MM.1S (cell line): ENCODE data around the gene ZBTB7C.

Source experiments
- DNase-seq: peaks from one replicate; pipeline ENCODE4 v3.0.0-alpha.2; 2015
- H2AFZ ChIP-seq: fragments of 300-600 bp; sonication (generic); 2 replicates; pipeline ENCODE4 v1.6.0; 2016; ENCODE audit warnings: antibody characterized with exemption, low read length
- H3F3A ChIP-seq: fragments of 300-600 bp; sonication (generic); 2 replicates; pipeline ENCODE4 v1.6.1; 2016; ENCODE audit warnings: mild to moderate bottlenecking, antibody characterized with exemption, low read length, moderate library complexity, mixed read lengths; ENCODE audit not compliant: insufficient read depth
- H3K27ac ChIP-seq: fragments of 300-600 bp; sonication (generic); 2 replicates; pipeline ENCODE4 v1.5.1; 2016; ENCODE audit warnings: mild to moderate bottlenecking, low read length
- H3K27me3 ChIP-seq: fragments of 300-600 bp; sonication (generic); replicated peaks from 2 replicates; pipeline ENCODE4 v1.6.0; 2016; ENCODE audit warnings: low read length; ENCODE audit not compliant: insufficient read depth
- H3K36me3 ChIP-seq: fragments of 300-600 bp; sonication (generic); replicated peaks from 2 replicates; pipeline ENCODE4 v1.6.1; 2016; ENCODE audit warnings: mild to moderate bottlenecking, low read length, mixed read lengths; ENCODE audit not compliant: insufficient read depth
- H3K4me1 ChIP-seq: fragments of 300-600 bp; sonication (generic); 2 replicates; pipeline ENCODE4 v1.6.1; 2016; ENCODE audit warnings: low read length, mixed read lengths
- H3K4me2 ChIP-seq: fragments of 300-600 bp; sonication (generic); 2 replicates; pipeline ENCODE4 v1.6.0; 2016; ENCODE audit warnings: low read depth, low read length
- H3K4me3 ChIP-seq: fragments of 300-600 bp; sonication (generic); 2 replicates; pipeline ENCODE4 v1.5.1; 2016; ENCODE audit warnings: low read length, mixed read lengths
- H3K79me2 ChIP-seq: fragments of 300-600 bp; sonication (generic); 2 replicates; pipeline ENCODE4 v1.6.1; 2016; ENCODE audit warnings: mixed run types, low read length, mixed read lengths
- H3K9ac ChIP-seq: fragments of 300-600 bp; sonication (generic); 2 replicates; pipeline ENCODE4 v1.6.1; 2016; ENCODE audit warnings: low read length, mixed read lengths
- H3K9me2 ChIP-seq: fragments of 300-600 bp; sonication (generic); replicated peaks from 2 replicates; pipeline ENCODE4 v1.6.1; 2016; ENCODE audit warnings: mild to moderate bottlenecking, low read length, mixed read lengths; ENCODE audit not compliant: insufficient read depth
- H3K9me3 ChIP-seq: fragments of 300-600 bp; sonication (generic); replicated peaks from 2 replicates; pipeline ENCODE4 v1.6.1; 2016; ENCODE audit warnings: mild to moderate bottlenecking, low read length, mixed read lengths; ENCODE audit not compliant: insufficient read depth
- H4K20me1 ChIP-seq: fragments of 300-600 bp; sonication (generic); 2 replicates; pipeline ENCODE4 v1.6.1; 2016; ENCODE audit warnings: mild to moderate bottlenecking, low read length, moderate library complexity, mixed read lengths; ENCODE audit not compliant: insufficient read depth
- EZH2 ChIP-seq: fragments of 300-600 bp; sonication (generic); optimal IDR thresholded peaks from 2 replicates; pipeline ENCODE3; 2017; ENCODE audit warnings: low read depth, mild to moderate bottlenecking, antibody characterized with exemption, low read length, mixed read lengths
- EZH2phosphoT487 ChIP-seq: fragments of 300-600 bp; sonication (generic); IDR thresholded peaks from 2 replicates; pipeline ENCODE4 v1.6.1; 2018; ENCODE audit warnings: antibody characterized with exemption, low read length
- TF ChIP-seq, protein P1 (sequence below): fragments of 300-600 bp; sonication (generic); IDR thresholded peaks from 2 replicates; pipeline ENCODE4 v1.5.1; 2016; ENCODE audit warnings: antibody characterized with exemption, low read length, mixed read lengths

The ZBTB7C gene

DNA sequence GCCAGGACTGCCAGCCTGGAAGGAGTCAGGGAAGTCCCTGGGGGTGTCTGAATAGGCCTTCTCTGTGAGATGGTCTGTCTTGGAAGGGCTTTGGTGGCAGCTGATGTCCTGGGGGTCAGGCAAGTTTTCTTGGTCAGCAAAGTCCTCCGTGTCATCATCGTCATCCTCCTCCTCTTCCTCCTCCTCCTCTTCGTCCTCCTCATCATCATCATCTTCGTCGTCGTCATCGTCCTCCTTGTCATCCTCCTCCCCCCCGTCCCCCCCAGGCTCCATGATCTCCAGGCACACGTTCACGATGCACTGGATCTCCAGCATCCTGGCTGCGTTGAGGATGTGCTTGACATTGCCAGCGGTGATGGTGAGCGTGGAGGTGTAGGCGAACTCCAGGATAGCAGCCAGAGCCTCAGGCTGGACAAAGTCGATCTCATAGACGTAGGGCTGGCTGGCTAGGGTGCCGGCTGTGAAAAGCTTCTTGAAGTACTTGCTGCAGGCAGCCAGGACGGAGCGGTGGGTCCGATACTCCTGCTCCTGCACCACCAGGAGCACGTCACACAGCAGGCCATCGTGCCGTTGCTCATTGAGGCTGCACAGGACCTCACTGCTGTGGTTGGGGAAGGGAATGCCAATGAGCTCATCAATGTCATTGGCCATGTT, 368.6 kb downstream of the ZBTB7C start:
- H3K4me1 ChIP-seq = no peaks in the 10 kb centered on the region
- H4K20me1 ChIP-seq = no peaks in the 10 kb centered on the region
- H3K27me3 ChIP-seq = no peaks in the 10 kb centered on the region
- H3K79me2 ChIP-seq = no peaks in the 10 kb centered on the region
- H3K36me3 ChIP-seq = no peaks in the 10 kb centered on the region
- no peaks in the 10 kb centered on the region for H3F3A ChIP-seq
- H2AFZ ChIP-seq = no peak overlapping the region
- DNase-seq = no peak
- H3K9me2 ChIP-seq = no peaks in the 10 kb centered on the region
- H3K4me2 ChIP-seq = no peak overlapping the region
- no peaks in the 10 kb centered on the region for H3K9me3 ChIP-seq
- no peak overlapping the region for H3K27ac ChIP-seq
- no peak overlapping the region for H3K4me3 ChIP-seq
- TF ChIP-seq EZH2 (no peak), EZH2phosphoT487 (no peak)
- TF ChIP-seq, protein P1, sequence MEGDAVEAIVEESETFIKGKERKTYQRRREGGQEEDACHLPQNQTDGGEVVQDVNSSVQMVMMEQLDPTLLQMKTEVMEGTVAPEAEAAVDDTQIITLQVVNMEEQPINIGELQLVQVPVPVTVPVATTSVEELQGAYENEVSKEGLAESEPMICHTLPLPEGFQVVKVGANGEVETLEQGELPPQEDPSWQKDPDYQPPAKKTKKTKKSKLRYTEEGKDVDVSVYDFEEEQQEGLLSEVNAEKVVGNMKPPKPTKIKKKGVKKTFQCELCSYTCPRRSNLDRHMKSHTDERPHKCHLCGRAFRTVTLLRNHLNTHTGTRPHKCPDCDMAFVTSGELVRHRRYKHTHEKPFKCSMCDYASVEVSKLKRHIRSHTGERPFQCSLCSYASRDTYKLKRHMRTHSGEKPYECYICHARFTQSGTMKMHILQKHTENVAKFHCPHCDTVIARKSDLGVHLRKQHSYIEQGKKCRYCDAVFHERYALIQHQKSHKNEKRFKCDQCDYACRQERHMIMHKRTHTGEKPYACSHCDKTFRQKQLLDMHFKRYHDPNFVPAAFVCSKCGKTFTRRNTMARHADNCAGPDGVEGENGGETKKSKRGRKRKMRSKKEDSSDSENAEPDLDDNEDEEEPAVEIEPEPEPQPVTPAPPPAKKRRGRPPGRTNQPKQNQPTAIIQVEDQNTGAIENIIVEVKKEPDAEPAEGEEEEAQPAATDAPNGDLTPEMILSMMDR = no peak
- H3K9ac ChIP-seq = no peak overlapping the region

DNA sequence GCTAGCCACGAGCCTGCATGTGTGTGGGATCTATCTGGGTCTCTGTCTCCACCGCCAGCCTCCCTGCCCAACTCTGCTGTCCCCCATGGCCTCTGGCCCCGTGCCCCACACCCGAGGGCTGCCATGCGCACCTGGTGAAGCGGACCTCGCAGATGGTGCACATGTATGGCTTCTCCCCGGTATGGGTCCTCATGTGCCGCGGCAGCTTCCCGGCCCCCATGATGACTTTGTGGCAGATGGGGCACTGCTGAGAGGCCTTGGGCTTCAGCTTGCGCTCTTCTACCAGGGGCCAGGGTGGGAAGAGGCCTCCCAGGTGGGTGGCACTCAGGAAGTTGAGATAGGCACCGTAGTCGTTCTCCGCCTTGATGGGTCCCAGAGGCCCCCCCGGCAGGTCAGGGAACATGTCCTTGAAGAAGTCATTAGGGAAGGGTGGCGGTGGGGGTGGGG, 369.4 kb downstream of the ZBTB7C start:
- TF ChIP-seq EZH2phosphoT487 = no peak
- TF ChIP-seq, protein P1 = no peak
- no peak for TF ChIP-seq EZH2
- Histone ChIP-seq H3K27me3 (no peaks in the 10 kb centered on the region), H3K4me1 (no peaks in the 10 kb centered on the region), H3F3A (no peaks in the 10 kb centered on the region), H3K9me2 (no peaks in the 10 kb centered on the region), H3K36me3 (no peaks in the 10 kb centered on the region), H3K9me3 (no peaks in the 10 kb centered on the region), H3K4me2 (no peak overlapping the region), H3K79me2 (no peaks in the 10 kb centered on the region), H4K20me1 (no peaks in the 10 kb centered on the region), H2AFZ (no peak overlapping the region), H3K4me3 (no peak overlapping the region), H3K9ac (no peak overlapping the region), H3K27ac (no peak overlapping the region)
- DNase-seq = no peak

DNA sequence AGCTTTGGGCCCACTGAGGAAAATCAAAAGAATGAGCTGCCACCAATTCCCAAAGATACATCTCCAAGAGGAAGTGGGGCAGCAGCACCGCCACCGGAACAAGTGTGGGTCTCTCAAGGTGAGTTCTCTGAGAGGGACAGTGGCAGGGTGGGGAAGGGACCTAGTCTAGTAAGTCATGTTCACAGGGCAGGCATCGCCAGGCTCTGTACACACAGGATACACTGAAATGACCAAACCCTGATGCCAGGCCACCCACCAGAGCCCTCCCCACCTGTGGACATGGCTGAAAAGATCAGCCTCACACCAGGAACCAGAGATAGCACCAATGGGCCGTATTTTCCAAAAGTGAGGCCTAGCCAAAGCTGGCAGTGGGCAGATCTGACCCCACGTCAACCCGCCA, 370.5 kb downstream of the ZBTB7C start:
- Histone ChIP-seq H3K27ac (no peak overlapping the region), H2AFZ (no peak overlapping the region), H3K9me2 (no peaks in the 10 kb centered on the region), H3K9me3 (no peaks in the 10 kb centered on the region), H3K79me2 (no peaks in the 10 kb centered on the region), H3K27me3 (no peaks in the 10 kb centered on the region), H3K36me3 (no peaks in the 10 kb centered on the region), H3K4me2 (no peak overlapping the region), H3K4me3 (no peak overlapping the region), H3K9ac (no peak overlapping the region), H4K20me1 (no peaks in the 10 kb centered on the region), H3K4me1 (no peaks in the 10 kb centered on the region), H3F3A (no peaks in the 10 kb centered on the region)
- DNase-seq = no peak
- TF ChIP-seq, protein P1 = no peak
- TF ChIP-seq EZH2phosphoT487 (no peak), EZH2 (no peak)
